ENCODE data around the gene CYP8B1.

Gene CYP8B1

DNA sequence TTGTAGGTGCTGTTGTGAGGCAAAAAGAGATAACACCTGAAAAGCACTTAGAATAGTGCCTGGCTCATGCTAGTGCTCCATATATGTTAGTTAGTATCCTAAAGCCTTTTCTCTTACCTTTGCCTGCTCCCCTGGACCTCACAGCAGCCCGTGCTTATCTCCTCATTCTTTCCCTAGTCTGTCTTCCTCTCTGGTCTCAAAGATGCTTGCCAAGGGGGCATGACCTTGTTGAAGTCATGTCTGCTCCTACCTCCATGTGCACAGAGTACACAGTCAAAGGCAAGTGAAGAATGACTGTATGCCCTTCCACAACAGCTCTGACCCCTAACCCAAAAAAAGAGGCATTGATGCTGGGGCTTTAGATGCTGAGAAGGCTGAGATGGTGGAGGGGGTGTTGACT lies 722 bp upstream of the CYP8B1 start:
- Histone ChIP-seq H3K9me3 (ENCODE audit: control insufficient read depth, insufficient read depth, low read depth, low read length) (no peaks in the 10 kb centered on the region), H3K4me3 (ENCODE audit: low read depth, low read length) (no peak overlapping the region), H3K36me3 (ENCODE audit: control insufficient read depth in 2 of 2, insufficient read depth in 1 of 2, low read length in 2 of 2) (no peaks in the 10 kb centered on the region), H3K27ac (ENCODE audit: extremely low read depth, low read depth, low read length) (no peak overlapping the region), H3K4me1 (ENCODE audit: control insufficient read depth, insufficient read depth, low read length) (no peaks in the 10 kb centered on the region)
- ChIA-PET POLR2A (no interaction called here), CTCF (interaction anchor here (1.0 kb wide), 1 partner anchor 45 kb away, joined by 3 read pairs; no protein-coding TSS in a partner anchor)
- TF ChIP-seq ZNF76 (tag by site-specific recombination; IDR thresholded peaks at IDR 0.05; ENCODE audit: borderline replicate concordance, low read depth) (no peak), ZNF223 (tag by site-specific recombination; IDR thresholded peaks at IDR 0.05) (no peak), ZNF366 (tag by site-specific recombination; conservative IDR thresholded peaks at IDR 0.05) (no peak), KLF1 (tag by site-specific recombination; IDR thresholded peaks at IDR 0.05) (no peak), ZNF274 (IDR thresholded peaks at IDR 0.05; ENCODE audit: low read length) (no peak), ZNF274 (tag by site-specific recombination; IDR thresholded peaks at IDR 0.05; ENCODE audit: borderline replicate concordance) (no peak)

DNA sequence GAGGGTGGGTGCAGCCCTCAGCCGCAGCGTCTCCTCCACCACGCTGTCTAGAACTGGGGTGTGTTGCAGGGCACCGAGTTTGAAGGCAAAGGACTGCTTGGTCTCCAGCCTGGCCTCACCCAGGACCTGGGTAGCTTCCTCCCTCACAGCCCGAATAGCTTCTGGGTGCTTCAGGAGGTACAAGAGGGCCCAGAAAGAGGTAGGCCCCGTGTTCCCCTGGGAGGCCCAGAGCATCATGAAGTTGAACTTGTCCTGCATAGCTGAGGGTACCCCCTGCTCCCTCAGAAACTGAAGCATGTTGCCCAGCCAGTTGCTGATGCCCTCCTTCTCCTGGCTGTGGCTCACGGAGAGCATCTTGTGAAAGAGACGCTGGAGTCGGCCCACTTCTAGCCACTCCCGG lies 930 bp downstream of the CYP8B1 start:
- H3K4me3 ChIP-seq (ENCODE audit: low read depth, low read length) = no peak overlapping the region
- ChIA-PET CTCF (no interaction called here), POLR2A (interaction anchor here (0.9 kb wide), 1 partner anchor 274 kb away, joined by 3 read pairs; the partner anchor contains the start of gene NKTR)
- no peaks in the 10 kb centered on the region for H3K36me3 ChIP-seq (ENCODE audit: control insufficient read depth in 2 of 2, insufficient read depth in 1 of 2, low read length in 2 of 2)
- no peaks in the 10 kb centered on the region for H3K4me1 ChIP-seq (ENCODE audit: control insufficient read depth, insufficient read depth, low read length)
- H3K9me3 ChIP-seq (ENCODE audit: control insufficient read depth, insufficient read depth, low read depth, low read length) = no peaks in the 10 kb centered on the region
- TF ChIP-seq GFI1B (tag by site-specific recombination; IDR thresholded peaks at IDR 0.05) = no peak
- TF ChIP-seq KLF10 (tag by site-specific recombination; IDR thresholded peaks at IDR 0.05) = no peak
- no peak for TF ChIP-seq ZNF266 (tag by site-specific recombination; IDR thresholded peaks at IDR 0.05; ENCODE audit: low read depth)
- TF ChIP-seq ZNF48 (tag by site-specific recombination; IDR thresholded peaks at IDR 0.05) = no peak
- no peak for TF ChIP-seq ZNF10 (tag by site-specific recombination; IDR thresholded peaks at IDR 0.05)
- TF ChIP-seq ZBTB8A (tag by site-specific recombination; IDR thresholded peaks at IDR 0.05) = no peak
- no peak for TF ChIP-seq ZNF37A (tag by site-specific recombination; IDR thresholded peaks at IDR 0.05)
- no peak for TF ChIP-seq ZNF184 (tag by site-specific recombination; IDR thresholded peaks at IDR 0.05)
- TF ChIP-seq ZNF701 (tag by site-specific recombination; IDR thresholded peaks at IDR 0.05) = no peak
- H3K27ac ChIP-seq (ENCODE audit: extremely low read depth, low read depth, low read length) = no peak overlapping the region

DNA sequence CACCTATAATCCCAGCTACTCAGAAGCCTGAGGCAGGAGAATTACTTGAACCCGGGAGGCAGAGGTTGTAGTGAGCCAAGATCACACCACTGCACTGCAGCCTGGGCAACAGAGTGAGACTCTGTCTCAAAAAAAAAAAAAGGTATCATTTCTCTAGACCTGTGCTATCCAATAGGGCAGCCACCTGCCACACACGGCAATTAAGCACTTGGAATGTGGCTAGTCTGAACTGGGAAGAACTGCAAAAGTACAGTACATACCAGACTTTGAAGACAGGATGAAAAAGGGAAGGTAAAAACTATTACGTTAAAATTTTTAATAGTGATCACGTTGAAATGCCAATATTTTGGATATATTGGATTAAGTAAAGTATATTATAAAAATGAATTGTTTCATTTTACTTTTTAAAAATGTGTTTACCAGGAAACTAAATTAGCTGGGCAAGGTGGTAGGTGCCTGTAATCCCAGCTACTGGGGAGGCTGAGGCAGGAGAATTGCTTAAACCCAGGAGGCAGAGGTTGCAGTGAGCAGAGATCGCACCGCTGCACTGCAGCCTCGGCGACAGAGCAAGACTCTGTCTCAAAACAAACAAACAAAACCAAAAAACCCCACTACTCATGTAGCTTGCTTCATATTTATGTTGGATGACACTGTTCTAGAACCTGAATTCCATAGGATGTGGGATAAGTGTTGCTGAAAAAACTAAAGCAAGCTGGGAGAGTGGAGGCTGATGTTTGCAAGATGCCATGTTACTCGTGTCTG lies 2.3 kb downstream of the CYP8B1 start:
- H3K9me3 ChIP-seq (ENCODE audit: control insufficient read depth, insufficient read depth, low read depth, low read length) = no peaks in the 10 kb centered on the region
- no peaks in the 10 kb centered on the region for H3K36me3 ChIP-seq (ENCODE audit: control insufficient read depth in 2 of 2, insufficient read depth in 1 of 2, low read length in 2 of 2)
- no peaks in the 10 kb centered on the region for H3K4me1 ChIP-seq (ENCODE audit: control insufficient read depth, insufficient read depth, low read length)
- no peak overlapping the region for H3K4me3 ChIP-seq (ENCODE audit: low read depth, low read length)
- no peak overlapping the region for H3K27ac ChIP-seq (ENCODE audit: extremely low read depth, low read depth, low read length)
- ChIA-PET POLR2A (no interaction called here), CTCF (interaction anchor here (0.7 kb wide), 1 partner anchor 41 kb away, joined by 3 read pairs; no protein-coding TSS in a partner anchor)
- TF ChIP-seq ZFP69B (tag by site-specific recombination; IDR thresholded peaks at IDR 0.05) (no peak), ZEB2 (tag by site-specific recombination; IDR thresholded peaks at IDR 0.05) (no peak), ZNF555 (tag by site-specific recombination; conservative IDR thresholded peaks at IDR 0.05) (no peak), ZNF214 (tag by site-specific recombination; IDR thresholded peaks at IDR 0.05; ENCODE audit: borderline replicate concordance) (no peak), OSR2 (tag by site-specific recombination; IDR thresholded peaks at IDR 0.05) (no peak), ZNF138 (tag by site-specific recombination; IDR thresholded peaks at IDR 0.05; ENCODE audit: borderline replicate concordance) (no peak)
- TF ChIP-seq, protein P1, sequence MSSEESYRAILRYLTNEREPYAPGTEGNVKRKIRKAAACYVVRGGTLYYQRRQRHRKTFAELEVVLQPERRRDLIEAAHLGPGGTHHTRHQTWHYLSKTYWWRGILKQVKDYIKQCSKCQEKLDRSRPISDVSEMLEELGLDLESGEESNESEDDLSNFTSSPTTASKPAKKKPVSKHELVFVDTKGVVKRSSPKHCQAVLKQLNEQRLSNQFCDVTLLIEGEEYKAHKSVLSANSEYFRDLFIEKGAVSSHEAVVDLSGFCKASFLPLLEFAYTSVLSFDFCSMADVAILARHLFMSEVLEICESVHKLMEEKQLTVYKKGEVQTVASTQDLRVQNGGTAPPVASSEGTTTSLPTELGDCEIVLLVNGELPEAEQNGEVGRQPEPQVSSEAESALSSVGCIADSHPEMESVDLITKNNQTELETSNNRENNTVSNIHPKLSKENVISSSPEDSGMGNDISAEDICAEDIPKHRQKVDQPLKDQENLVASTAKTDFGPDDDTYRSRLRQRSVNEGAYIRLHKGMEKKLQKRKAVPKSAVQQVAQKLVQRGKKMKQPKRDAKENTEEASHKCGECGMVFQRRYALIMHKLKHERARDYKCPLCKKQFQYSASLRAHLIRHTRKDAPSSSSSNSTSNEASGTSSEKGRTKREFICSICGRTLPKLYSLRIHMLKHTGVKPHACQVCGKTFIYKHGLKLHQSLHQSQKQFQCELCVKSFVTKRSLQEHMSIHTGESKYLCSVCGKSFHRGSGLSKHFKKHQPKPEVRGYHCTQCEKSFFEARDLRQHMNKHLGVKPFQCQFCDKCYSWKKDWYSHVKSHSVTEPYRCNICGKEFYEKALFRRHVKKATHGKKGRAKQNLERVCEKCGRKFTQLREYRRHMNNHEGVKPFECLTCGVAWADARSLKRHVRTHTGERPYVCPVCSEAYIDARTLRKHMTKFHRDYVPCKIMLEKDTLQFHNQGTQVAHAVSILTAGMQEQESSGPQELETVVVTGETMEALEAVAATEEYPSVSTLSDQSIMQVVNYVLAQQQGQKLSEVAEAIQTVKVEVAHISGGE (tag by site-specific recombination; conservative IDR thresholded peaks at IDR 0.05; ENCODE audit: low read depth) = no peak
